Activated CD4-positive, CD25-positive, alpha-beta regulatory T cell (primary cell): Measurements from ENCODE around the gene ZNF408.
"Not testable (repeated sequence)": the region's sequence is repeated elsewhere in the genome, so short reads cannot be mapped to it uniquely, and the experiment has no call there.

Source experiments
- DNase-seq, 4 experiments: peaks; one replicate each; lab custom pipeline; 2025; lab: John Stamatoyannopoulos, UW

The ZNF408 gene

GRCh38 chr11:46697723-46698122, 3.1 kb upstream of the ZNF408 start:
- no peak for DNase-seq

- no peak for DNase-seq
Observed at GRCh38 chr11:46698597-46698996, 2.2 kb upstream of the ZNF408 start.

DNA sequence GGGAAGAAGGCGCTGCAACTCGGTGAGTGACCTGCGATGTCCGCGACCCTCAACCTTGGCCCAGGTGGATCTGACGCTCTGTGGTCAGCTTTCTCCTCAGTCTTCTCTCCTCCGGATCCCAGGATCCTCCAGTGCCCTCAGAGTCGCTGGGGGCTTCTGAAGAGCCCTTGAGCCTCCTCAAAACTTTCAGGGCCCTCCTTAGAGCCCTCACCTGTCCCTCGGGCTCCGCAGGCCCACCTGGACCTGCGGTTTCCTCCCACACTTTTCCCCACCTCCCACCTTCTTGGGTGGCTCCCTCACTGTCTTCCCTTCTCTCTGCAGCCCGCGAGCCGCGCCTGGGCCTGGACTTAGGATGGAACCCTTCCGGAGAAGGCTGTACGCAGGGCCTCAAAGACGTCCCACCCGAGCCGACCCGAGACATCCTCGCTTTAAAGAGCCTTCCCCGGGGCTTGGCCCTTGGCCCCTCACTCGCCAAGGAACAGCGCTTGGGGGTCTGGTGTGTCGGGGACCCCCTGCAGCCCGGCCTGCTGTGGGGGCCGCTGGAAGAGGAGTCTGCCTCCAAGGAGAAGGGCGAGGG, 335 bp downstream of the ZNF408 start:
- DNase-seq: no peak

DNA sequence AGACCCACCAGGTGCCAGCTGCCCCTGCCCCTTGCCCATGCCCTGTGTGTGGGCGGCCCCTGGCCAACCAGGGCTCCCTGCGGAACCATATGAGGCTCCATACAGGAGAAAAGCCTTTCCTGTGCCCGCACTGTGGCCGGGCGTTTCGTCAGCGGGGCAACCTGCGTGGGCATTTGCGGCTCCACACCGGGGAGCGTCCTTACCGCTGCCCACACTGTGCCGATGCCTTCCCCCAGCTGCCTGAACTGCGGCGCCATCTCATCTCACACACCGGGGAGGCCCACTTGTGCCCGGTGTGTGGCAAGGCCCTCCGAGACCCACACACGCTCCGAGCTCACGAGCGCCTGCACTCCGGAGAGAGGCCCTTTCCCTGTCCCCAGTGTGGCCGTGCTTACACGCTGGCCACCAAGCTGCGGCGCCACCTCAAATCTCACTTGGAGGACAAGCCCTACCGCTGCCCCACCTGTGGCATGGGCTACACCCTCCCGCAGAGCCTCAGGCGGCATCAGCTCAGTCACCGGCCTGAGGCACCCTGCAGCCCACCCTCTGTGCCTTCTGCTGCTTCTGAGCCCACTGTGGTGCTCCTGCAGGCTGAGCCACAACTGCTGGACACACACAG, 4.3 kb downstream of the ZNF408 start:
- no peak for DNase-seq

DNA sequence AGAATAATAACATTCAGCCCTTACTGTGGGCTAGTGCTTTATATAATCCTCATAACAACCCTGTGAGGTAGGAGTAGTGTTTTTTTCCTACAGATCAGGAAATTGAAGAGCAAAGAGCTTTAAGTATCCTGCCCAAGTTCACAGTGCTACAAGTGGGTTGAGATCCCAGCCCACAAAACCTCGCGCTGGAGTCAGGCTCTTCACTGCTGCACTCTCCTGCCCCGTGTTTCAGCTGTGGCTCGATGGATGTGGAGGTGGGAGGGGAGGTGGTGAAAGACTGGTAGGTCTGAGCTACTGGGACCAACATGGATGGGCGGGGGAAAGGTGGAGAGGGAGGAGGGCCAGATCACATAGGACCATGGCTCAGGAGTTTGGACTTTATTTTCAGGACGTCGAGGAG, 6.1 kb downstream of the ZNF408 start:
- no peak for DNase-seq

DNA sequence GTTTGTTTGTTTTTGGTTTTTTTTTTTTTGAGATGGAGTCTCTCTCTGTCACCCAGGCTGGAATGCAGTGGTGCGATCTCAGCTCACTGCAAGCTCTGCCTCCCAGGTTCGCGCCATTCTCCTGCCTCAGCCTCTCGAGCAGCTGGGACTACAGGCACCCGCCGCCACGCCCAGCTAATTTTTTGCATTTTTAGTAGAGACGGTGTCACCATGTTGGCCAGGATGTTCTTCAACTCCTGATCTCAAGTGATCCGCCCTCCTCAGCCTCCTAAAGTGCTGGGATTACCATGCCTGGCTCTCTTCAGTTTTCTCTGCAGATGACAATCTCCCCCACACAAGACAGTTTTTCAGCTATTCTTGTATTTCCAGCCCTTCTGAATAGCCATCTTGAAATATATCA, 8.5 kb downstream of the ZNF408 start:
- DNase-seq: not testable (repeated sequence)

- DNase-seq: no peak
Observed at GRCh38 chr11:46710821-46711269, 10.0 kb downstream of the ZNF408 start.

DNA sequence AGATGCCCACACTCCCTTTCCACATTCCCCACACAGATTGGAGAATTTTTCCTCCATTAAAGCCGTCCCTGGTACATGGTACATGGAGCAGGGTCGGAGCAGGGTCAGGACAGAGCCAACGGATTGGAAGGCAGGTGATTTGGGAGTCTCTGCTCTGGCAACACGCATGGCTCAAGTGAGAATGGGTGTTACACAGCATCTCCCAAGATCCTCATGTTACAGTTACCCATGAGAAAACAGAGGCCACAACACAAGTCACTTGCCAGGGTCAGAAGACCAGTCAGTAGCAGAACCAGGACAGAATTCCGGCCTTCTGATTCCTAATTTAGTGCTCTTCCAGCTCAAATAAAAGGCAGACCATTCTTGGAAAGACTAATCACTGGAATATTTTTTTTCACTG, 10.5 kb downstream of the ZNF408 start:
- no peak for DNase-seq

DNA sequence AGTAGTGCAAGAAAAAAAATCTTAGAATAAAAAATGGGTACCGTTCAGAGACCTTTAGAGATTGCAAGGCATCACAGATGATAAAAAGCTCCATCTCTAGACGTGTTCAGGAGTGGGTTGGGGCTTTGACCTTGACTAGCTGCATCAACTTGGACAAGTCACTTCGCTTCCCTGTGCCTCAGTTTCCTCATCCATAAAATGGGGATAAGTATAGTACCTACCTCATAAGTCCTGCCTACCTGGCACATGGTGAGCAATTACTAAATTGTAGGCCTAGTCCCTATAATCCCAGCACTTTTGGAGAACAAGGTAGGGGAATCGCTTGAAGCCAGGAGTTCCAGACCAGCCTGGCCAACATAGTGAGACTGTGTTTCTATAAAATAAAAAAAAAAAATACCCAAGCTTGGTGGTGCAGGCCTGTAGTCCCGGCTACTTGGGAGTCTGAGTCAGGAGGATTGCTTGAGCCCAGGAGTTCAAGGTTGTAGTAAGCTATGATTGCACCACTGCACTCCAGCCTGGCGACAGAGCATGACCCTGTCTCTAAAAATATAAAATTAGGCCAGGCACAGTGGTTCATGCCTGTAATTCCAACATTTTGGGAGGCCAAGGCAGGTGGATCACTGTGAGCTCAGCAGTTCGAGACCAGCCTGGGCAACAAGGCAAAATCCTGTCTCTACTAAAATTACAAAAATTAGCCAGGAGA, 12.2 kb downstream of the ZNF408 start:
- no peak for DNase-seq

GRCh38 chr11:46717825-46718154, 17.0 kb downstream of the ZNF408 start:
- not testable (repeated sequence) for DNase-seq

GRCh38 chr11:46718155-46719019, 17.6 kb downstream of the ZNF408 start:
- no peak for DNase-seq

DNA sequence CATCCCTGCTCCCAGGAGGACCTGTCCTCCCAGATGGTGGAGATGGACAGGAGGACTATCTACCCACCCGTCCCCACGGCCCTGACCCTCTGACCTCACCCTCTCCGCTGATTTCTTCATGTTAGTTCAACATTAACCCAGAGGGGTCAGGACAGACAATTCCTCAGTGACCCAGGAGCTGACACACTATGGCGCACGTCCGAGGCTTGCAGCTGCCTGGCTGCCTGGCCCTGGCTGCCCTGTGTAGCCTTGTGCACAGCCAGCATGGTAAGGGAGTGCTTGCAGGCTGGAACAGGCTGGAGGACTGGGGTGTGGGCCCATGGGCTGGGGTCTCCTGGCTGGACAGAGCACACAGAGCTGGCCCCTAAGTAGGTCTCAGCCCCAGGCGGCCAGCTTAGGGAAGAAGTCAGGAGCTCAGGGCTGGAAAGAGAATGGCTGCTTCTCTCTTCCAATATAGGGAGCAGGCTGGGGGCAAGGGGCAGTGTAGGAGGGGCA, 18.3 kb downstream of the ZNF408 start, which contains the start of gene F2:
Gene F2, plus strand, starts transcription at position 166 of the 495 bp plus-strand sequence. Its CDS starts 23 bp downstream, at position 189.
- no peak for DNase-seq

DNA sequence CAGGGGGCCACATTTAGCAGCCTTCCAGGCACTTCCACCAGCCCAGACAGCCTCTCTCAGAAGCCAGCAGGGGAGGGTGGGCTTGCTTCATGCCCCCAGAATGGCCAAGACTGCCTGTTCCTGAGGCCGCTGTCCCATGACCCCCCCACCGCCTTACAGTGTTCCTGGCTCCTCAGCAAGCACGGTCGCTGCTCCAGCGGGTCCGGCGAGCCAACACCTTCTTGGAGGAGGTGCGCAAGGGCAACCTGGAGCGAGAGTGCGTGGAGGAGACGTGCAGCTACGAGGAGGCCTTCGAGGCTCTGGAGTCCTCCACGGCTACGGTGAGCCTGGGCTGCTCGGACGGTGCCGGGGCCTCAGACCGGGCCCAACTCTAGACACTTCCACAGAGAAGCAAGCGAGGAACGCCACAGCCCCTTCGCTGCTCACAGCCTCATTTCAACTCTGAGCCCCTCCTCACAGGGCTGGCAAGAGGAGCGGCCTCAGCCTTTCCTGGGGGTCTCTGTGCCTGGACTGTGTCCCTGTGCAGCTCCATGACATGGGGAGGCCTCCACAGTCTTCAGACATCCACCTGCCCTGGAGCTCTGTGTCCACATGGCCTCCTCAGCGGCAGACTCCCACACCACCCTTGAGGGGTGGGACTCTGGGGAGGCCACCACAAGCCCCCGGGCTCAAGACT, 18.9 kb downstream of the ZNF408 start:
- no peak for DNase-seq

DNA sequence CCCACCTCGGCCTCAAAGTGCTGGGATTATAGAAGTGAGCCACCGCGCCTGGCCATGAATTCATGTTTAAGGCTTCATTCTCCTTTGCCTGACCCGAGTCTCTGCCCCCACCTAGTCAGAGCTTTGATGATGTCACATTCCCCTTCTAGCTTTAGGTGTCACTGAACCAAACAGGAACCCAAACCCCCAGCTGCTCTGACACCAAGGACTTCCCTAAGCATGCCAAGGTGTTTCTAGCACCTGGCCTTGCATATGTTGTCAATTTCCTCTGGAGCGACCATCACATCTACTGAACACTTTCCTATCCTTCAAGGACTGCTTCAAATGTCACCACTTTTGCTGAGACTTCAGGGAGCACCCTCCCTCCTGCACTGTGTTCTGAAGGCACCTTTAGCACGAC, 20.5 kb downstream of the ZNF408 start:
- no peak for DNase-seq

DNA sequence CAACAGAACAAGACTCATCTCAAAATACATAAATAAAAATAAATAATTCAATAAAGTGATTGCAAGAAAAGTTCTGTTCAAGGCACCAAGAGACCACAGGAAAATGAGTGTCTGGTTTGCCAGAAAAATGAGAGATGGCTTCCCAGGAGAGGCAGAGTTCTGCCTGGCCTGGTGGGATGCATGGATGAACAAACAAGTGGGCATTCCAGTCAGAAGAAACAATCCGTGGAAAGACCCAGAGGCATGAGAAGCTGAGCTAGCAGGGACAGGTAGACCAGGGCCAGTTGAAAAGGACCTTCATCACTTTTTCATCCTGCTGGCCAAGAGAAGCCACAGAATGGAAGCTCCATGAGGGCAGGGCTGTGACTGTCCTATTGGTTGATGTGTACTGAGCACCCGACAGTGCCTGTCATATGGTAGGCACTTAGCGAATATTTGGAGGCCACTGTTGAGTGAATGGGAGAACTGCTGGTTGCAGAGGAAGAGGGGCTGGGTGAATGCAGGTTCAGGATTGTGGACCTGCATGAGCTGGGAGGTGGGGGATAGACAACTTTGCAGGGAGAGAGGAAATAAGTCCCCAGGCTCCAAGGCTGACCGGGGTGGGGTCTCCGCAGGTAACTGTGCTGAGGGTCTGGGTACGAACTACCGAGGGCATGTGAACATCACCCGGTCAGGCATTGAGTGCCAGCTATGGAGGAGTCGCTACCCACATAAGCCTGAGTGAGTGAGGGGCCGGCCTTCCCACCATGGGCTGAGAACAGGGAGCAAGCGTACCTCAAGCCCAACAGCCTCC, 21.9 kb downstream of the ZNF408 start:
- DNase-seq: no peak

DNA sequence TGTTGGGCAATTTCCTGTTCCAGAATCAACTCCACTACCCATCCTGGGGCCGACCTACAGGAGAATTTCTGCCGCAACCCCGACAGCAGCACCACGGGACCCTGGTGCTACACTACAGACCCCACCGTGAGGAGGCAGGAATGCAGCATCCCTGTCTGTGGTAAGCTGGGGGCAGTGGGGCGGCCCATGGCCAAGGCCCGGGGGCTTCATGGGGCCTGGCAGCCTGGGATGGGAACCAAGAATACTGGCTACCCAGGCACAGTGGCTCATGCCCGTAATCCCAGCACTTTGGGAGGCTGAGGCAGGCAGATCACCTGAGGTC, 22.5 kb downstream of the ZNF408 start:
- DNase-seq: no peak

DNA sequence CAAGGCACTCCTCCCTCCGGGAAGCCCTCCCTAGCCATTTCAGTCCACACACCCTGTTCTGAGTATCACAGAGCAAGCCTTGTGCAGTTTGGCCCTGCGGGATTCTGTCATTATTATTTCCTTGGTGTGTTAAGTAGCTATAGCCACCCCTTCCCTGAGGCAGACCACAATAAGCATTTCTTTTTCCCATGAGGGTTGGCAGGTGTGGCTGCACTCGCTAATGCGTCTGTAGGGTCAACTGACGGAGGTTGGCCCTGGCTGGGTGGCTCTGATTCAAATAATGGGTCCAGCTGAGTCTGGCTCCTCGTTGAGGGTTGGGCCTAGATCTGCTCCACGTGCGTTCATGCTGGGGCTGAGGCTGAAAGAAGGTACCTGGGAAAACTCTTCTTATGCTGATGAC, 23.3 kb downstream of the ZNF408 start:
- DNase-seq: no peak

DNA sequence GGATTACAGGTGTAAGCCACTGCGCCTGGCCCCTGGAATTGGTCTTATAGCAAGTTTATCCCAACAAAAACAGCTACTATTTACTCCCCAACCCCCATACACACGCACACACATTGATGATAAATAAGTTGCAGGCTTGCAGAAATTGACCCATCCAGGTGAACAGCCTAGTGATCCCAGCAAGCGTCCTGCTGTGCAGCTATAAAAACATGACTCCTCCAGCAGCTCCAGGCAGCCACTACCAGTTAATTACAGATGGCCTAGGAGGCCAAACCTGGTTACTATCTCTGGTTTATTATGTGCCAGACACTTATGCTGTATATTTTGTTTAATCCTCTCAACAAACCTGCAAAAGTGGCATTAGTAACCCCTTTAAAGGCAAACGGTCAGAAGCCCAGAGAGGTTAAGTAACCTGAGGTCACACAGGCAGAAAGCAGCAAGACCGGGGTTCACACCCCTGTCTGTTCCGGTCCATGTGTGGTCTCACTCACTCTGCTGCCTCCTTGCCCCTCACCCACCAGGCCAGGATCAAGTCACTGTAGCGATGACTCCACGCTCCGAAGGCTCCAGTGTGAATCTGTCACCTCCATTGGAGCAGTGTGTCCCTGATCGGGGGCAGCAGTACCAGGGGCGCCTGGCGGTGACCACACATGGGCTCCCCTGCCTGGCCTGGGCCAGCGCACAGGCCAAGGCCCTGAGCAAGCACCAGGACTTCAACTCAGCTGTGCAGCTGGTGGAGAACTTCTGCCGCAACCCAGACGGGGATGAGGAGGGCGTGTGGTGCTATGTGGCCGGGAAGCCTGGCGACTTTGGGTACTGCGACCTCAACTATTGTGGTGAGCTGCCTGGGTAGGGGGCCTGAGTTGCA, 24.7 kb downstream of the ZNF408 start:
- no peak for DNase-seq

DNA sequence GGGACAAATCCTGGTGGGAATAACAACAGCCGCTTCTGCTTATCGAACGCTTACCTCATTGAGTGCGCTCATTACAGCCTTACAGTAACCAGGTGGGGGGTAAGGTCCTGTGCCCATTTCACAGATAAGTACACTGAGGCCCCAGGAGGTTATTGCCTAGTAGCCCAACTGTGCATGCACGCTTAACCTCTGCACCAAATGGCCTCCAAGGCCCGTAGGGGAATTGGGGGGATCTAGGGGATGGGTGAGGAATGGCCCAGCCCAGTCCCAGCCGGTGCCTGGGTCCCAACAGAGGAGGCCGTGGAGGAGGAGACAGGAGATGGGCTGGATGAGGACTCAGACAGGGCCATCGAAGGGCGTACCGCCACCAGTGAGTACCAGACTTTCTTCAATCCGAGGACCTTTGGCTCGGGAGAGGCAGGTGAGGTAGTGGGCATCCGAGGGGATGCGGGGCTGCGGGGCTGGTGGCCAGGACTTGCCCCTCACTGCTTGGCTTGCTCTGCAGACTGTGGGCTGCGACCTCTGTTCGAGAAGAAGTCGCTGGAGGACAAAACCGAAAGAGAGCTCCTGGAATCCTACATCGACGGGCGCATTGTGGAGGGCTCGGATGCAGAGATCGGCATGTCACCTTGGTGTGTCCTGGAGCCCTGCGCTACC, 25.5 kb downstream of the ZNF408 start:
- no peak for DNase-seq
